WERI-Rb-1 (cell line): ENCODE results near the gene PLCH2.

ENCODE experiments used
- DNase-seq: peaks from one replicate; pipeline ENCODE4 v3.0.0-alpha.2; 2020
- H3K27ac ChIP-seq: fragments of 250-450 bp; sonication (Bioruptor Pico); 2 replicates; pipeline ENCODE4 v1.5.1; 2020; ENCODE audit warnings: mild to moderate bottlenecking, moderate library complexity
- H3K27me3 ChIP-seq: fragments of 250-450 bp; sonication (Bioruptor Pico); 2 replicates; pipeline ENCODE4 v1.5.1; 2021; ENCODE audit warnings: mild to moderate bottlenecking, low read depth, moderate library complexity; ENCODE audit not compliant: insufficient read depth, severe bottlenecking
- H3K36me3 ChIP-seq: fragments of 250-450 bp; sonication (Bioruptor Pico); 2 replicates; pipeline ENCODE4 v1.5.1; 2020; ENCODE audit warnings: mild to moderate bottlenecking, moderate library complexity
- H3K4me3 ChIP-seq: 2 replicates; pipeline ENCODE4 v1.5.1; 2011; ENCODE audit warnings: low read depth, mild to moderate bottlenecking, control low read depth, low read length
- H3K9me3 ChIP-seq: fragments of 250-450 bp; sonication (Bioruptor Pico); 2 replicates; pipeline ENCODE4 v1.5.1; 2021; ENCODE audit warnings: mild to moderate bottlenecking, moderate library complexity; ENCODE audit not compliant: severe bottlenecking
- CTCF ChIP-seq: IDR thresholded peaks from 2 replicates; pipeline ENCODE4 v1.5.1; 2011; ENCODE audit warnings: low read depth, mild to moderate bottlenecking, control low read depth, inconsistent platforms, low read length

PLCH2 gene

DNA sequence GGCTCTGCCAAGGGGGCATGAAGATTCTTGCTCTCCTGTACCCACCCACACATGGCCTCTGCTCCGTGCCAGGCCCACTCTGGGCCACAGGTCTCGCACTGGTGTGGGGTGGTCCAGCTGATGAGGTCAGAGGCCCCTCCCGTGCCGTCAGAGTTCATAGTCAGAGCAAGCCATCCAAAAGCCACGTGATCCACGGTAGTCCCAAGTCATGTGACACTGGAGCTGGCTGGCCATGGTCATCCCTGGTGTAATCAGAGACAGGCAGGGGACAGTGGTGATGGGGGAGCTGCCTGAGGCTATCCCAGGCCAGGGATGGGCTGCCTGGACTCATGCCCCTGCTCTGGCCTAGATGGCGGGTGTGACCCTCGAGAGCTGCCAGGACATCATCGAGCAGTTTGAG lies 10.5 kb downstream of the PLCH2 start:
- Histone ChIP-seq H3K4me3 (no peak overlapping the region), H3K36me3 (peaks cover 90% of the 10 kb centered on the region), H3K9me3 (no peaks in the 10 kb centered on the region), H3K27ac (no peak overlapping the region), H3K27me3 (no peaks in the 10 kb centered on the region)
- DNase-seq, result no peak
- TF ChIP-seq CTCF, result no peak

DNA sequence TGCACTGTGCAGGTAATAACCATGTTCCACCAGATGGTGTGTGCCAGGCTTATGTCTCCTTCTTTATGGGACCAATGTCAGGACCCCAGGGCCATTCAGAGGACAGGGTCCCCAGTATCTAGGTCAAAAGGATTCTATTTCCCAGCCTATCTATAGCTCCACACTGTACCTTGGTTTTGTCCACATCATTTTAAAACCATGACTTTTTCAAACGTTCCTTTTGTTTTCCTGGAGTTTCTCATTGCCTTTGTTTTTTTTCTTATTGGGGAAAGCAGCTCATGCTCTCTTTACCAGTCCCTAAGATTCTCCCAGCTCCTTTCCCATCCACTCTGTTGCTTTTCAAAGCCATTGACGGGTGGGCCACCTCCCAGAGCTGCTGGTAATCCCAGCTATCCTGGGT lies 12.6 kb downstream of the PLCH2 start:
- Histone ChIP-seq H3K9me3 (no peaks in the 10 kb centered on the region), H3K4me3 (no peak overlapping the region), H3K36me3 (peaks cover 88% of the 10 kb centered on the region), H3K27ac (no peak overlapping the region), H3K27me3 (no peaks in the 10 kb centered on the region)
- no peak for DNase-seq
- TF ChIP-seq CTCF, result no peak

- H3K27ac ChIP-seq, result no peak overlapping the region
- no peaks in the 10 kb centered on the region for H3K9me3 ChIP-seq
- H3K36me3 ChIP-seq, result peaks cover 86% of the 10 kb centered on the region
- no peak overlapping the region for H3K4me3 ChIP-seq
- TF ChIP-seq CTCF, result no peak
- no peaks in the 10 kb centered on the region for H3K27me3 ChIP-seq
- DNase-seq, result no peak
These were observed 13.5 kb downstream of the PLCH2 start for GRCh38 chr1:2489615-2490014.

DNA sequence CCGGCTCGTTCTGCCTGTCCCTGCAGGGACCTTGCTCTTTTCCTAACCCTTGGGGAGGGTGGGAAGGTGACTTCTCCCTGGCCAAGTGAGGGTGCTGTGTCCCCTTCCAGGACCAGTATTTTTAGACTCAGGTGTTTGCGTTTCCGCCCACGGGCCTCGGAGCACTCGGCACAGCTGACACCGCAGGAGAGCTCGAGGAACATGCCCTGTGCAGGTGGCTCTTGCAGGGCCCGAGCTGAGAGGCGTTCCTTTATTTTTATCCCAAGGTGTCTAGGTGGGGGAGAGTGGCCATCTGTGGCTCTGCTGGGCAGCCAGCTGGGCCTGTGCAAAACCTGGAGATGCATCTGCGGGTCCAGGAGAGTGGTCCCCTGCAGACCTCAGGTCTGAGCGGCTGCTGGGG lies 16.0 kb downstream of the PLCH2 start:
- Histone ChIP-seq H3K9me3 (no peaks in the 10 kb centered on the region), H3K27ac (peak overlapping the region; percentile 23; the same call in 1 of the 2 replicates), H3K4me3 (no peak overlapping the region), H3K27me3 (no peaks in the 10 kb centered on the region), H3K36me3 (peaks cover 89% of the 10 kb centered on the region)
- TF ChIP-seq CTCF, result no peak
- DNase-seq, result no peak

- no peak for TF ChIP-seq CTCF
- Histone ChIP-seq H3K9me3 (no peaks in the 10 kb centered on the region), H3K4me3 (no peak overlapping the region), H3K36me3 (peaks cover 86% of the 10 kb centered on the region), H3K27me3 (no peaks in the 10 kb centered on the region), H3K27ac (no peak overlapping the region)
- DNase-seq, result no peak
These were observed 17.1 kb downstream of the PLCH2 start for GRCh38 chr1:2493218-2493617.

DNA sequence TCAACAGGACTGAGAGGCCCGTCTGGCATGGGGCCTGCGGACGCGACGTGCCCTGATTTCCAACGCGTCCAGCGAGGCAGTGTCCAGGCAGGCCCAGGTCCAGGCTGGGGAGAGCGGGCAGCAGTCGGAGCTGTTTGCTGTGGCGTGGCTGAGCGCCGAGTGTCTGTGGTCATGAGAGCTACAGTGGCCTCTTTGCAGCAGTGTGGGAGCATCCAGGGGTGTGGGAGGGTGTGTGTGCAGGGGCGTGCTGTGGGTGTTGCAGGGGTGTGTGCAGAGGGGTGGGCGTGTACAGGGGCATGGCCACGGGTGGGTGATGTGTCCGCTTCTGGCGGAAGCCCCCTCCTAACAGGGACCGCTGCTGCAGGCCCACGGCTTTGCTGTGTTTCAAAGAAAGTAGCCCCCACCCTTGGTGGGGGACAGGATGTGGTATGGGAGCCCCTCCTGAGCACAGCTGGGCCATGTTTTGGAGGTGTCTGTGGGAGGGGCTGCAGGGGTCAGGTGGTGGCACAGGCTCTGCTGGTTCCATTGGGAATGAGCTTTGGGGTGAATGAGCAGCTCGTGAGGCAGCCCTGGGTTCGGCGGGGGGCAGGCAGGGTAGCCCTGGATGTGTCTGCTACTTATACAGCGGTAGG lies 17.7 kb downstream of the PLCH2 start:
- no peak for TF ChIP-seq CTCF
- no peak overlapping the region for H3K27ac ChIP-seq
- no peaks in the 10 kb centered on the region for H3K27me3 ChIP-seq
- no peaks in the 10 kb centered on the region for H3K9me3 ChIP-seq
- no peak for DNase-seq
- peaks cover 82% of the 10 kb centered on the region for H3K36me3 ChIP-seq
- no peak overlapping the region for H3K4me3 ChIP-seq
